NCI-H345 treated with DMSO at 0.1 percent for 48 hours (cell line): ENCODE results near the gene MME.
"Not testable (repeated sequence)": the region's sequence is repeated elsewhere in the genome, so short reads cannot be mapped to it uniquely, and the experiment has no call there.

Experiments
- DNase-seq: peaks from one replicate; lab custom pipeline; 2025; ENCODE audit not compliant: unreplicated experiment; lab: John Stamatoyannopoulos, UW

The MME gene

DNA sequence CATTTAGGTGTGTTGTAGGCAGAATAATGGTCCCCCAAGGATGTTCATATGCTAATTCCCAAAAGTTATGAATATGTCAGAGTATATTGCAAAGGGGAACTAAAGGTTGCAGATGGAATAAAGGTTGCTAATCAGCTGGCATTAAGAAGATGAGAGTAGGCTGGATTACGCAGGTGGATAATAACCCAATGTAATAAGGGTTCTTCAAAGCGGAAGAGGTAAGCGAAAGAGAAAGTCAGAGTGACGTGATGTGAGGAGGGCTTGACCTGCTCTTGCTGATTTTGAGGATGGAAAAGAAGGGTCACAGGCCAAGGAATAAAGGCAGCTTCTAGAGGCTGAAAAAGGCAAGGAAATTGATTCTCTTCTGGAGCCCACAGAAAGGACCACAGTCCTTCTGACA lies 109.4 kb downstream of the MME start:
- DNase-seq, result no peak

DNA sequence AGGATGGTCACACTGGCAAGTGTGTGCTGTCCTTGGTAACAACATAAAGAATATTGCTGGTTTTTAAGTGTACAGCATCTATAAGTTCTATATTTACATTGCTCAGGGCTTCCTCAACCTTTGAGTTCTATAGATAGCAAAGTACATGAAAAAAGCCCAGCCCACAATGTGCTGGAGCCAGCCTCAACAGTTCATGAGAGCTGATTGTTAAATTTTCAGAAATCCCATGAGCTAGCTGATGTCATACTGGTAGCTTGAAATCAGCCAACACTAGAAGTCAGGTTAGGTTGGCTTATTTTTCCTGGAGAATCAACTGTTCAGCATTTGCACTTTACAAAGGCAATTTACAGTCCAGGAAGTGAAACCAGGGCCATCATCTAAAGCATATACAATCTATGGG lies 110.6 kb downstream of the MME start:
- DNase-seq, result no peak

DNA sequence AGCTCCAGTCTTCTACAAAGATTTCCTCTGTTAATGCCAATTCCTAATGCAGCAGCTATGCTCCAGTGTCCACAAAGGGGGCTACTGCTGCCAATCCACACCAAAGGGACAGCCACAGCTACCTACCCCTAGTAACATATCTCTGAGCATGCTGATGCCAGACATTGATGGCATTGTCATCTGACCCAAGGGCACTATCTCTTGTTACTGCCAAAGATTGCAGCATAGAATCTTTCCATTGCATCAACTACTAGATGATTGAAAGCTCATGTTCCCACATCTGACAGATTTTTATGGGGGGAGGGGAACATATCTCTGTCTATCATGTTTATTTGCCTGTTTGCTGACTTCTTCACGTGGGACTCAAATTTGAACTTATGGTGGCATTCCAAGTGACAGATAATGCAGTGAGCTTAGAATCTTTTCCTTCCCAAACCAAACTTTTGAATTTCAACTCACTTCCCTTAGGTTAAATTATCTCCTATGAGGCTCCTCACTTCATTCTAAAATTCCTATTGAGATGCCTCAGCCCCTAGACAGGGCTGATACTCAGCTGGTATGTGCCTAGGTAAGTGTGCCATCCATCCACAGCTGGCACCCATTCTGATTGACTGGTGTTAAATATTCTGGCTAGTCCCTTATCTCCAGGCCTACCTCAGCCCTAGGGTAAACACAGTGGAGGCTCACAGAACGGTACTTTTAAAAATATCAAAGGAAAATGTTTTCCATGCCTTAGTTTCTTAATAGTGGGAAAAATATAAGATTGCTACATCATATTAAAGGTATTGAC lies 113.0 kb downstream of the MME start:
- no peak for DNase-seq

- no peak for DNase-seq
Measured at GRCh38 chr3:155193868-155194267, 113.7 kb downstream of the MME start.

GRCh38 chr3:155194973-155195957 lies 115.1 kb downstream of the MME start:
- no peak for DNase-seq

GRCh38 chr3:155196131-155197021 lies 116.3 kb downstream of the MME start:
- no peak for DNase-seq

DNA sequence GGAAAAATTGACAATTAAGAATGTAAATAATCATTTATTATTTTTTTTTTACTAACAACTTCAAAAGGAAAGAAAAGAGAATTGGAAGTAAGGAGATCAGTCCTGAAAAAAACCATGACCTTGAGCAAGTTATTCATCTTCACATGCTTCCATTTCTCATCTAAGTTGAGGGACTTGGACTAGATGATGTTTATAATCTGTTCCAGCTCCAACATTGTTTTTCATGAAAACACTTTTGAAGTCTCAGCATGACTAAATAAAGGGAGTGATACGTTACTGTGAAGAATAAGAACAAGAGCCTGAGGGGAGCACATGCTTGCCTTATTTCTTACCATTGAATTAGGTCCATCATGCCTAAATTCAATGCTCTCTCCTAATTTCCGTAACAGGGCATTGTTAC lies 117.7 kb downstream of the MME start:
- no peak for DNase-seq

GRCh38 chr3:155202626-155203025 lies 122.5 kb downstream of the MME start:
- DNase-seq, result no peak

- no peak for DNase-seq
Measured at GRCh38 chr3:155204851-155205250, 124.7 kb downstream of the MME start.

GRCh38 chr3:155208183-155208800 lies 128.2 kb downstream of the MME start:
- no peak for DNase-seq

- no peak for DNase-seq
Measured at GRCh38 chr3:155210736-155211135, 130.6 kb downstream of the MME start.

DNA sequence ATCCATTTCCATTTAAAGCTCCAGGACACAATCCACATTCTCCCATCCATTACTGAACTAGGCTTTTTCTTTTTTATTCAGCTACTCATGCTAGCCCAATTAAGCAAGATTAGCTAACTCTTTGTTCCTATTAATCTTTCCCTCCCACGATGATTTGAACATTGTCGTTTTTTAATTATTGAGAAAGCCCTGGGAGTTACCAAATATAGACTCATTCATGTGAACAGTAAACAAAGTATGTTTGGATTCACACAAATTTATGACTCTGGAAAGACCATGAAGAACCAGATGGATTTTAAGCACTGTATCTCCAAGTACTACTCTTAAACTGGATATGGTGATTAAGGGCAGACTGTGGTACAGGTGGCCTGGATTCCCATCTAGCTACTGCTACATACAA lies 131.1 kb downstream of the MME start:
- no peak for DNase-seq

DNA sequence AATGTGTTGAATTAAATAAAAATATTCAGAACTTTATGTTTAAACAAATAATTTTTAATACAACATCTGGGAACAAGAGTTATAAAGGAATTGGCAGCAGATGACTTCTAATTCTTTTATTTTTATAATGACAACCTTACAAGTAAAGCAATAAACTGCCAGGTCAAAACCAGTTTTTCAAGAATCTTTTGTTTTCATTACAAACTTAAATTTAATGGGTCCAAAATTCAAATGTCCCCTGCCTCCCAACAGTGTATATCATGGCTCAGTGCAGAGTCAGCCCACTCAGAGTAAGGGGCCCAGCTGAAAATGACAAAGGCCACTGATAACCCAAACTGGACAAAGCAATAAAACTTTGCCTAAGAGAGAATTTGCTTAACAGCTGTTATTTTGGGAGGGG lies 131.8 kb downstream of the MME start:
- DNase-seq, result no peak

DNA sequence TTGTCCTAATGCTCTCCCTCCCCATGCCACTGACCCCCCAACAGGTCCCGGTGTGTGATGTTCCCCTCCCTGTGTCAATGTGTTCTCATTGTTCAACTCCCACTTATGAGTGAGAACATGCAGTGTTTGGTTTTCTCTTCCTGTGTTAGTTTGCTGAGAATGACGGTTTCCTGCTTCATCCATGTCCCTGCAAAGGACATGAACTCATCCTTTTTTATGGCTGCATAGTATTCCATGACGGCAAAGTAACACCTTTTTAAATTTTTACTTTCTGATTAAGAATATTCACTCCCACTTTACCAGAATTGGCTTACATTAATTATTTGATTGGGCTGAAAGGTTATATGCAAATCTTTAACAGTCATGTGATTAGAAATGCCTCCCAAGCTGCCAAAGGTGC lies 135.9 kb downstream of the MME start:
- DNase-seq, result not testable (repeated sequence)

GRCh38 chr3:155217591-155217990 lies 137.5 kb downstream of the MME start:
- no peak for DNase-seq

DNA sequence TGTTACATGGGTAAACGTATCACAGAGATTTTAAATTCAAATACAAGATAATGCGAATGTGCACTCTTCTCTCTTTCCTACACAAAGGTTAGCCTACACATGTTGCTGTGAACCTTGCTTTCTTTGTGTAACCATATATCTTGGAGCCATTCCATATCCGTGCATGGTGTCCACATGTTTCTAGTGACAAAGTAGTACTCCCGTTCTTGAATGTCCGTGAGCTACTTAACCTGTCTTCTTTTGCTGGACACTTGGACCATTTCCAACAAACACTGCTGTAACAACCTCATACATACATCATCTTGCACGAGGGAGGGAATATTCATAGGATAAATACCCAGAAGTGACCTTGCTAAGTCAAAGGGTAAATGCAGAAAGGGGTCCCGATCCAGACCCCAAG lies 138.3 kb downstream of the MME start:
- DNase-seq, result no peak

- DNase-seq, result no peak
Measured at GRCh38 chr3:155219106-155219505, 139.0 kb downstream of the MME start.

DNA sequence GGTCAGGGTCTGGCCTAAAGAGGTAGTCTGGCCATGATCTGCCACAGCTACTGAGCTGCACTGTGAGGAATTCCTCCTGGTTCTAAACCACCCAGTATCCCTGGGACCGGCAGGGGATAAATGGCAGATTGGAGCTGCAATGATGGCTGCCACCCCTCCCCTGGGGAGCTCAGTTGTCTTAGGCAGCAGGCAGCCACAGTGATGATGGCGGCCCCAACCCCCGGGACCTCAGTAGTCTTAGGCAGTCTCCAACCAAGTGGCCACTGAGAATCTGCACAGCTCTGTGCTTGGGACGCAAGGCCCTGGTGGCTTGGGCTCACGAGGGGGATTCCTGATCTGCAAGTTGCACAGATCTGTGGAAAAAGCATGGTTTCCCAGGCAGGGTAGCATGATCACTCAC lies 145.3 kb downstream of the MME start:
- no peak for DNase-seq

GRCh38 chr3:155227141-155227540 lies 147.0 kb downstream of the MME start:
- DNase-seq, result no peak

DNA sequence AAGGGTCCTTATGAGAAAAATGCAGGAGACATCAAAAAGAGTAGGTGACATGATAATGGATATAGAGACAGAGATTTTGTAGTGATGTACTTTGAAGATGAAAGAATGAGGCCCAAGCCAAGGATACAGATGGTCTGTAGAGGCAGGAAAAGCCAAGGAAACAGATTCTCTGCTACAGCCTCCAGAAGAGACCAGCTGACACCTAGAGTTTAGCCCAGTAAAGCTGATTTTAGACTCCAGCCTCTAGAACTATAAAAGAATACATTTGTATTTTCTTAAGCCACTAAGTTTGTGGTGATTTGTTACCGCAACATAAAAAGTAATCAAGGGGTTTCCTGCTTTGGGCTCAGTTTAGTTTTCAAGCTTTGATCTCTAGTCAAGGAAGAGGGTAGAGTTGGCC lies 148.6 kb downstream of the MME start:
- no peak for DNase-seq

DNA sequence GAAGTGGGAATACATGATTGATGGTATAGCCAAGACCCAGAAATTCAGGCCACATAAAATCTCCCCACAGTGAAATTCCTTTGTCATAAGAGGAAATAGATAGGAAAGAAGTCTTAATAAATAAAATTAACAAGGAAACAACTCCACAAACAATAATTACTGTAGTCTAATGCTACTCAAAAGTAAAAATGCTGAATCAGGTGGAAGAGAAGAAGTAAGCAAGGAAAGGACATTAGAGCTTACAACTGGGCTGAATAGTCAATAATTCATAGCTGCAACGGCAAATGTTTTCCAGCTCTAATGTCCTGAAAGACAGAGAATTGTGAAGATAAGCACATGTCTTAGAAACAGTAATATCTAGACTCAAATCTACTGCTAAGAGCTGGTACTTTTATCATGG lies 149.0 kb downstream of the MME start:
- no peak for DNase-seq
